Adipocyte (in vitro differentiated cells): ENCODE results near the gene STARD7.
"Not testable (repeated sequence)": the region's sequence is repeated elsewhere in the genome, so short reads cannot be mapped to it uniquely, and the experiment has no call there.

Source experiments
- DNase-seq: peaks from one replicate; pipeline ENCODE4 v3.0.0-alpha.2; 2015; ENCODE audit warnings: low read depth
- H3K27me3 ChIP-seq: replicated peaks from 2 replicates; pipeline ENCODE4 v1.7.0; 2013; ENCODE audit warnings: mild to moderate bottlenecking, low read length, moderate library complexity; ENCODE audit not compliant: control insufficient read depth, insufficient read depth
- H3K36me3 ChIP-seq: 2 replicates; pipeline ENCODE4 v1.7.0; 2013; ENCODE audit warnings: low read length, mild to moderate bottlenecking, moderate library complexity; ENCODE audit not compliant: control insufficient read depth, insufficient read depth, severe bottlenecking
- H3K4me1 ChIP-seq: 2 replicates; pipeline ENCODE4 v1.7.0; 2013; ENCODE audit warnings: mild to moderate bottlenecking, low read length, moderate library complexity; ENCODE audit not compliant: control insufficient read depth, insufficient read depth
- H3K4me3 ChIP-seq: 2 replicates; pipeline ENCODE4 v1.7.0; 2013; ENCODE audit warnings: mild to moderate bottlenecking, low read length, moderate library complexity
- H3K9ac ChIP-seq: 2 replicates; pipeline ENCODE4 v1.7.0; 2013; ENCODE audit warnings: mild to moderate bottlenecking, low read length, moderate library complexity
- H3K9me3 ChIP-seq: 2 replicates; pipeline ENCODE4 v1.7.0; 2013; ENCODE audit warnings: mild to moderate bottlenecking, low read length, moderate library complexity; ENCODE audit not compliant: control insufficient read depth

STARD7 gene

DNA sequence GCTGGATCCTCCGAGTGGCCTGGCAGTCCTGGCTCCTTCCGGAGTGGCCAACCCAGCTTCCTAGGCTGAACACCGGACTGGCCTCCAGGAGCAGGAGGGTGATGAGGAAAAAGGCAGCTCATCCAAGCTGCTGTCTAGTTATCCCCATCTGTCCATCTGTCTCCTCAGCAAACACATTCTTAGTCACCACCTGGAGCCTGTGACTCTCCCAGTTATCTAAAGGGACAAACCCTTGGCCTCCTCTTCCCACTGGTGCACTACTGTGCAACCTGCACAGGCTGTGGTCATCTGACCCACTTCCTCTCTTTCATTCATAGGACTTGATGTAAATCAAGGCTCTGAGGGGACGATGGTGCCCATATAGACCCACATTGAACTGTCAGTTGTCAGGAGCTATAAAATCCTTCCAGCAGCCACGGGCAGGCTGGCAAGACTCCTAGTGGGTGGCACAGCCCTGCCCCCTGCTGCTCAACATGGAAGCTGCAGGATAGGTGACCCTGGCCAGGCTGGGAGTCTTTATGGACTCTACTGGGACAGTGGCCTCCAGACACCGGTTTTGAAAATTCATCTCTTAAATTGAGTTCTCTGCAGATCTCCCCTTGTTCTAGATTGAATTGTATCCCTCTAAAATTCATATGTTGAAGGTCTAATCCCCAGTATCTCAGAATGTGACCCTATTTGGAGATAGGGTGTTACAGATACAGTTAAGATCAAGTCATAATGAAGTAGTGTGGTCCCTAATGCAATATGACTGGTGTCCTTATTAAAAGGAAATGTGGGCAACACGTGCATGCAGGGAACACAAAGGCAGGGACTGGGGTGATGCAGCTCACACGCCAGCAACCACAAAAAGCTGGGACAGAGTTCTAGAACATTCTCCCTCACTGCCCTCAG is 34.1 kb downstream of the STARD7 start:
- H3K4me3 ChIP-seq, result no peak overlapping the region
- H3K9ac ChIP-seq, result no peak overlapping the region
- H3K36me3 ChIP-seq, result no peaks in the 10 kb centered on the region
- H3K9me3 ChIP-seq, result no peaks in the 10 kb centered on the region
- peak; percentile 78 for DNase-seq
- H3K4me1 ChIP-seq, result peaks cover 9% of the 10 kb centered on the region
- H3K27me3 ChIP-seq, result no peaks in the 10 kb centered on the region

DNA sequence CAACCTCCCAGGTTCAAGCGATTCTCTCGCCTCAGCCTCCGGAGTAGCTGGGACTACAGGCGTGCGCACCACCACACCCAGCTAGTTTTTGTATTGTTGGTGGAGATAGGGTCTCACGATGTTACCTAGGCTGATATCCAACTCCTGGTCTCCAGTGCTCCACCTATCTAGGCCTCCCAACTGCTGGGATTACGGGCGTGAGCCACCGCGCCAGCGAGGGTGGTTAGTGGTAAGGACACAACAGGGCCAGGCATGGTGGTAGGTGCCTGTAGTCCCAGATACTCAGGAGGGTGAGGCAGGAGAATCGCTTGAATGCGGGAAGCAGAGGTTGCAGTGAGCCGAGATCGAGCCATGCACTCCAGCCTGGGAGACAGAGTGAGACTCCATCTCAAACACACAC is 36.8 kb downstream of the STARD7 start:
- no peak for DNase-seq
- Histone ChIP-seq H3K27me3 (no peaks in the 10 kb centered on the region), H3K4me1 (peaks cover 15% of the 10 kb centered on the region), H3K36me3 (no peaks in the 10 kb centered on the region), H3K9me3 (no peaks in the 10 kb centered on the region), H3K4me3 (no peak overlapping the region), H3K9ac (no peak overlapping the region)

DNA sequence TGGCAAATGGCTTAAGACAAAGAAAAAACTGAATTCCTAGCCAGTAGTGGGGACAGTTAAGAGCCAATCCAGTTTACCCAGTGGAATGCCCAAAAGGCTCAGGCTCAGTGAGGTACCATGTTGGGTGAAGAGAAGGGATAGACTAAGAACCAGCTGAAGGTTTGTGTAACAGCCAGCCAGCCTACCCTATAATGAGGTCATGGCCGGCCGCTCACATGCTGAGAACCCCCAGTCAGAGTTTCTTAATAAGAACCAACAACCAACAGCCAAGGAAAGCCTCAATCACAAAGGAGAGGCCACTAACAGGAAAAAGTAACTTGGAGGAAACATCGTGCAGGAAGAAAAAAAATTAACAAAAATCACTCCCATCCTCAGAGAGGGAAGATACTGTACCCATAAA is 38.0 kb downstream of the STARD7 start:
- no peak overlapping the region for H3K9ac ChIP-seq
- DNase-seq, result no peak
- no peaks in the 10 kb centered on the region for H3K36me3 ChIP-seq

DNA sequence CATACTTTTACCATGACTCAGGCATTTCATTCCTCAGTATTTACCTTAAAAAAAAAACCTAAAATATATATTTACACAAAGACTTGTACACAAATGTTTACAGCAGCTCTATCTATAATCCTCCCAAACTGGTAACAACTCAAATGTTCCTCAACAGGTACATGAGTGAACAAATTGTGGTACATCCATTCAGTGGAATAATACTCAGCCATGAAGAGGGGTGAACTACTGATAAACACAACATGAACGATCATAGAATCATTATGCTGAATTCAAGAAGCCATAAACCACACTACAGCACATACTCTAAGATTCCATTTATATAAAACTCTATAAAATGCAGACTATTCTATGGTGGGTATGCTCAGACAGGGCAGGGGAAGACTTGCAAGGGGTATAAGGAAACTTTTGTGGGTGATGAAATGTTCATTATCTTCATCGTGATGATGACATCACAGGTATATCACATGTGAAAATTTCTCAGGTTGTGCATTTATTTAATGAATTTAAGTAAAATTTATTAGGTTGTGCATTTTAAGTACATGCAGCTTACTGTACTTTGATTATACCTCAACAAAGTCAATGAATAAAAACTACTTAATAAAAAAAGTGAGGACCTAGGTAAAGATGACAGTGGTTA is 38.6 kb downstream of the STARD7 start:
- DNase-seq, result no peak
- Histone ChIP-seq H3K9me3 (no peaks in the 10 kb centered on the region), H3K9ac (no peak overlapping the region), H3K4me1 (peaks cover 6% of the 10 kb centered on the region), H3K27me3 (no peaks in the 10 kb centered on the region), H3K36me3 (no peaks in the 10 kb centered on the region), H3K4me3 (no peak overlapping the region)

More for the DNA sequence above, 38.0 kb downstream of the STARD7 start:
- Histone ChIP-seq H3K9me3 (no peaks in the 10 kb centered on the region), H3K4me1 (peaks cover 6% of the 10 kb centered on the region), H3K4me3 (no peak overlapping the region), H3K27me3 (no peaks in the 10 kb centered on the region)

DNA sequence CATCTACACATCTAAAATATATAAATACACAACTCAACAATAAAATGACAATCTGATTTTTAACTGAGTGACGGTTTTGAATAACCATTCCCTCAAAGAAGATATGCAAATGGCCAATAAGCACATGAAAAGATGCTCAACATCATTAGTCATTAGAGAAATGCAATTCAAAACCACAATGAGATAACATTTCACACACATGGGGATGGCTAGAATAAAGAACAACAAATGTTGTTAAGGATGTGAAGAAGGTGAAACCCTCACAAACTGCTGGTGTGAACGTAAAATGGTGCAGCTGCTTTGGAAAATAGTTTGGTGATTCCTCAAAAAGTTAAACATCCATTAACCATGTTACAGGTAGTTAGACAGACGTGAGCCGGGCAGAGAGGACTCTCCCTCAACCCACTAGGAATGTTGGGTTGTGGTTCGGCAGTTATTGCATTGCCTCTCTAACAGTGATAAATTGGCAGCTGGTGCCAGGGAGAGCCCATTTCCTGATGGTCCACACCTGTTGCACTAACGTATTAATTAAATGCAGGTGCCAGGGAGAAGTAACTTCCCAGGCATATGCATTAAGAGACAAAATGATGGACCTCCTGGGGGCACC is 41.1 kb downstream of the STARD7 start:
- no peaks in the 10 kb centered on the region for H3K9me3 ChIP-seq
- no peak overlapping the region for H3K4me3 ChIP-seq
- DNase-seq, result no peak
- peaks cover 6% of the 10 kb centered on the region for H3K4me1 ChIP-seq
- no peaks in the 10 kb centered on the region for H3K27me3 ChIP-seq
- no peaks in the 10 kb centered on the region for H3K36me3 ChIP-seq
- no peak overlapping the region for H3K9ac ChIP-seq

DNA sequence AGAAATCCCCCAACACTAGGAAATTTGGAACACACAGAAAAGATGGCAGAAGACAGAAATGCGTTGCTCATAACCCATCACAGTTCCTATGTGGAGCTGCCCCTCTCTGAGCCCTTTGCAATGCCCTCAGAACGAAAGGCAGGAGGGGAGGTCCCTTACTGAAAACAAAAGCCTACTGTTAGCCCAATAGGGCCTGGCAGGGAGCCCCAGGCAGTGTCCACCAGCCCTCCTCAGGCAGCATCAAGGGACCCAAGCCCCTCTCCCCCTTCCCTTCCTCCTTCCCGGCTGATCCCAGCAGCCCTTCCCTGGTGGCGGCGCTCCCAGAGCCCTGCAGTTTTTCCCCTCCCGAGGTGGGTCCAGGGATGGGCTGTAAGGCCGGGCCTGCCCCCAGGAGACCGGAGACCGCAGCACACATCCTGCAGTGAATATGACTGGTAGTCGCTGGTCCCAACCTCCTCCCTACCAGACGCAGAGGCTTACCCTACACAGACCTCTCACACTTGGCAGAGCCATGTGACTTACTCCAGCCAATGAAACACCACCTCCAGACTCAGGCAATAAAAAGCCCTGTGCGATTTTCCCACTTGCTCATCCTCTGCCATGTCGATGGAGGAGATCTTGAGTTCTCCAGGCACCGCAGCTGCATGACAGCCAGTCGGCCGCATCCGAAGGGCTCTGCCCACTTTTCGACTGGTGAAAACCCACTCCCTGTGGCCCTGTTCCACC is 44.0 kb downstream of the STARD7 start:
- no peak for DNase-seq
- Histone ChIP-seq H3K9me3 (peaks cover 5% of the 10 kb centered on the region), H3K4me1 (peaks cover 6% of the 10 kb centered on the region), H3K4me3 (no peak overlapping the region), H3K27me3 (no peaks in the 10 kb centered on the region), H3K36me3 (no peaks in the 10 kb centered on the region), H3K9ac (no peak overlapping the region)

DNA sequence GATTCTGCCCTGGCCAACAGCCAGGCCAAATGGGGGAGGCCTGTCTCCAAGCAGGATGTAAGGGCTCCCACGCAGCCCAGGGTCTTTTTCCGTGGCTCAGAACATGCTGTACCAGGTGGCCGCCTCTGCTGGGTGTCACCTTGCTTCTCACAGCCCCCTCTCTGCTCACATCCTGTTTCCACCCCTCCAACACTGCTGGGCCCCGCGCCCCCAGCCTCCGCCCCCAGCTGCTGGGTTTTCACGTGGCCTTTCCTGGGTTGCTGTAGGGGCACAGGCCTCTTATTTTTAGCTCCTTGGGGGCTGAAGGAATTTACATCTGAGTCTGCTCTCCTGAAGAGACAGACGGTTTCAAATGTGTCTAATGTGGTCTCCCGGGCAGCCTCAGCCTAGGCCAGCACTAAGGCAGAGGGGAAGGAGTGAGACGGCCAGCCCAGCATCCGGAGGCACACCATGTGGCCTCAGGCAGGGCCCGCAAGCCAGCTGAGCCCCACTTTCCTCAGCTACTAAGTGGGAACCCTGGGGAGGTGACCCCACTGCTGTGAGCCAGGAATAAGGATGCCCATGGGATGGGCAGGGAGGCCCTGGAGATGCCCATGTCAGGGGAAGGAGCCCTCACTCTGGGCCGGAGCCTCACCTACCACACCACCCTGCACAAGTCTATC is 44.7 kb downstream of the STARD7 start:
- Histone ChIP-seq H3K27me3 (peaks cover 7% of the 10 kb centered on the region), H3K4me3 (no peak overlapping the region), H3K36me3 (no peaks in the 10 kb centered on the region), H3K4me1 (peaks cover 4% of the 10 kb centered on the region), H3K9me3 (peaks cover 5% of the 10 kb centered on the region), H3K9ac (no peak overlapping the region)
- DNase-seq, result no peak

DNA sequence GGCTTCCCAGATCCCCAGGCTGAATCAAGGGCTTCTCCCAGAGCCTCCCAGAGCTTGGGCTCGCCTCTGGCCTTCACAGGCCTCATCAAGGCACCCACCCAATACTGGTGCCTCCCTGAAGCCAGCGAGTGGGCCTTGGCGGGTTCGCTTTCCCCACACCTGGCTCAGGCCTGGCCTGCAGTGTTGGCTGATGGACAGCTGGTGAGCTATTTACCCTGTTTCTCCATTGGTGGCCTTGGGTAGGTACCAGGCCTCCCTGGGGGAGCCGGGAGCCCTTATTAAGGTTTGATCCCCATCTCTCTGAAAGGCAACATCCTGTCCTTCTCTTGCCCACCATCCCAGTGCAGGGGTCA is 45.2 kb downstream of the STARD7 start:
- H3K9ac ChIP-seq, result no peak overlapping the region
- peaks cover 12% of the 10 kb centered on the region for H3K27me3 ChIP-seq
- DNase-seq, result no peak
- H3K9me3 ChIP-seq, result peaks cover 5% of the 10 kb centered on the region
- no peak overlapping the region for H3K4me3 ChIP-seq
- H3K4me1 ChIP-seq, result peaks cover 4% of the 10 kb centered on the region
- no peaks in the 10 kb centered on the region for H3K36me3 ChIP-seq

DNA sequence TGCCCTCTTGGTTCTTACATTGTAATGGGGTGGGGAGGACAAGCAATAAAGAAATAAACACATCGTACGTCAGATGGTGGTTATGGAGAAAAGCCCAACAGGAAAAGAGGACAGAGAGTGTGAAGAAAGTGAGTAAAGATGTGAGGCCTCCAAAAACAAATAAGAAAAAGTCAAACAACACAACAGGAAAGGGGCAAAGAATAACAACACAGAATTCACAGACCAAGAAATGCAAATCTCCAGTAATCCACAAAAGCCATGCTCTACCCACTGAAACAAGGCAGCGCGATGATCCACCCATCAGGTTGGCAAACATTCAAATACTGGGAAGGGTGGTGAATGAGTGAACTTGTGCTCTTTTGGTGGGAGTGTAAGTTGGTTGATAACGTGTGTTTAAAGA is 46.7 kb downstream of the STARD7 start:
- DNase-seq, result no peak
- Histone ChIP-seq H3K4me1 (no peaks in the 10 kb centered on the region), H3K36me3 (no peaks in the 10 kb centered on the region), H3K9me3 (peaks cover 5% of the 10 kb centered on the region), H3K27me3 (peaks cover 27% of the 10 kb centered on the region), H3K4me3 (no peak overlapping the region), H3K9ac (no peak overlapping the region)

DNA sequence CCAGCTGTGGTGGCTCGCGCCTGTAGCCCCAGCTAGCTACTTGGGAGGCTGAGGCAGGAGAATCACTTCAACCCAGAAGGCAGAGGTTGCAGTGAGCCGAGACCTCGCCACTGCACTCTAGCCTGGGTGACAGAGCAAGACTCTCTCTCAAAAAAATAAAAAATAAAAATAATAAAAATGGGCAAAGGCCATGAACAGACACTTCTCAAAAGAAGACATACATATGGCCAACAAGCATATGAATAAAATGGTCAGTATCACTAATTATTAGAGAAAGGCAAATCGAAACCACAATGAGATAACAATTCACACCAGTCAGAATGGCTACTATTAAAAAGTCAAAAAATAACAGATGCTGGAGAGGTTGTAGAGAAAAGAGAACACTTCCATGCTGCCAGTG is 48.3 kb downstream of the STARD7 start:
- H3K27me3 ChIP-seq, result peaks cover 34% of the 10 kb centered on the region
- not testable (repeated sequence) for H3K9ac ChIP-seq, H3K9me3 ChIP-seq, H3K36me3 ChIP-seq, DNase-seq, H3K4me1 ChIP-seq, H3K4me3 ChIP-seq
